ENCODE results near the gene CMC1. TPM values are rescaled to one million over a fixed set of nuclear protein-coding genes. Genes with fewer than 3 reads are reported as not detected.

CMC1 gene
- total RNA-seq, 1 experiment from 2014 or later, result 15.9 TPM

- Histone ChIP-seq H3K36me3 (ENCODE audit: control insufficient read depth, insufficient read depth, low read length) (no peaks in the 10 kb centered on the region), H3K4me1 (ENCODE audit: control insufficient read depth, insufficient read depth, low read length) (no peaks in the 10 kb centered on the region), H3K27me3 (ENCODE audit: control insufficient read depth, insufficient read depth, low read length) (no peaks in the 10 kb centered on the region), H3K27ac (ENCODE audit: low read length) (no peak overlapping the region), H3K9me3 (ENCODE audit: control insufficient read depth, insufficient read depth, low read depth, low read length) (no peaks in the 10 kb centered on the region), H3K4me3 (ENCODE audit: low read depth in 2 of 2, low read length in 2 of 2) (no peak overlapping the region)
- no TSS peak for BruUV-seq (replicated peaks)
- ATAC-seq (no peak), DNase-seq (ENCODE audit: low read depth, low spot score) (no peak)
- TF ChIP-seq POLR2AphosphoS5 (IDR thresholded peaks at IDR 0.05; ENCODE audit: low read depth, low read length) (no peak), CTCF (IDR thresholded peaks at IDR 0.05) (no peak), TCF7L2 (IDR thresholded peaks at IDR 0.05; ENCODE audit: low read depth, low read length) (no peak), SIN3A (IDR thresholded peaks at IDR 0.05; ENCODE audit: borderline replicate concordance, insufficient read depth, low read depth, low read length) (no peak), REST (IDR thresholded peaks at IDR 0.05; ENCODE audit: insufficient read depth in 1 of 2, low read depth in 2 of 2, low read length in 1 of 2) (no peak)
- in situ Hi-C loops (cut with HindIII; ENCODE audit: low pct_unique_long_range_greater_than_20kb, low sequenced_read_pairs) (no loop called here), intact Hi-C loops (cut with micrococcal nuclease; ENCODE audit: unreplicated experiment) (no loop called here)
- POLR2A ChIA-PET, result interaction anchor here (0.6 kb wide), 1 partner anchor 38 kb away, joined by 8 read pairs; no protein-coding TSS in a partner anchor
- CTCF ChIA-PET, result no interaction called here
Observed at GRCh38 chr3:28253040-28253715, 11.8 kb downstream of the CMC1 start.

- intact Hi-C loops (cut with micrococcal nuclease; ENCODE audit: unreplicated experiment), result no loop called here
- H3K4me3 ChIP-seq (ENCODE audit: low read depth in 2 of 2, low read length in 2 of 2), result no peak overlapping the region
- CTCF ChIA-PET, result no interaction called here
Observed at GRCh38 chr3:28262001-28262400, 20.6 kb downstream of the CMC1 start.

More at GRCh38 chr3:28262001-28262400, 20.6 kb downstream of the CMC1 start:
- no TSS peak for BruUV-seq (replicated peaks)
- in situ Hi-C loops (cut with HindIII; ENCODE audit: low pct_unique_long_range_greater_than_20kb, low sequenced_read_pairs), result no loop called here
- ATAC-seq, result no peak
- H3K27ac ChIP-seq (ENCODE audit: low read length), result no peak overlapping the region
- no peaks in the 10 kb centered on the region for H3K9me3 ChIP-seq (ENCODE audit: control insufficient read depth, insufficient read depth, low read depth, low read length)
- TF ChIP-seq CTCF (IDR thresholded peaks at IDR 0.05) (no peak), SIN3A (IDR thresholded peaks at IDR 0.05; ENCODE audit: borderline replicate concordance, insufficient read depth, low read depth, low read length) (no peak), REST (IDR thresholded peaks at IDR 0.05; ENCODE audit: insufficient read depth in 1 of 2, low read depth in 2 of 2, low read length in 1 of 2) (no peak), POLR2AphosphoS5 (IDR thresholded peaks at IDR 0.05; ENCODE audit: low read depth, low read length) (no peak)
- H3K27me3 ChIP-seq (ENCODE audit: control insufficient read depth, insufficient read depth, low read length), result no peaks in the 10 kb centered on the region
- no peaks in the 10 kb centered on the region for H3K36me3 ChIP-seq (ENCODE audit: control insufficient read depth, insufficient read depth, low read length)
- DNase-seq (ENCODE audit: low read depth, low spot score), result no peak
- POLR2A ChIA-PET, result no interaction called here
- no peaks in the 10 kb centered on the region for H3K4me1 ChIP-seq (ENCODE audit: control insufficient read depth, insufficient read depth, low read length)
